GM13977 (cell line): ENCODE data around the gene OPCML.

Source experiments
- DNase-seq: peaks from one replicate; pipeline ENCODE4 v3.0.0; 2012; ENCODE audit warnings: low spot score
- in situ Hi-C: fragments of 300-500 bp; cut with MboI; formaldehyde crosslinking; loops from one replicate; pipeline ENCODE4 v1.12.0; 2022; ENCODE audit warnings: low sequenced_read_pairs, low pct_unique_long_range_greater_than_20kb, mixed read lengths, inconsistent platforms; ENCODE audit not compliant: unreplicated experiment
- TF ChIP-seq, protein P1 (sequence below): IDR thresholded peaks from 2 replicates; pipeline ENCODE4 v1.5.1; 2012; ENCODE audit warnings: mild to moderate bottlenecking, control low read depth; ENCODE audit not compliant: insufficient read depth; ENCODE audit errors: extremely low read depth, missing control alignments

The OPCML gene

DNA sequence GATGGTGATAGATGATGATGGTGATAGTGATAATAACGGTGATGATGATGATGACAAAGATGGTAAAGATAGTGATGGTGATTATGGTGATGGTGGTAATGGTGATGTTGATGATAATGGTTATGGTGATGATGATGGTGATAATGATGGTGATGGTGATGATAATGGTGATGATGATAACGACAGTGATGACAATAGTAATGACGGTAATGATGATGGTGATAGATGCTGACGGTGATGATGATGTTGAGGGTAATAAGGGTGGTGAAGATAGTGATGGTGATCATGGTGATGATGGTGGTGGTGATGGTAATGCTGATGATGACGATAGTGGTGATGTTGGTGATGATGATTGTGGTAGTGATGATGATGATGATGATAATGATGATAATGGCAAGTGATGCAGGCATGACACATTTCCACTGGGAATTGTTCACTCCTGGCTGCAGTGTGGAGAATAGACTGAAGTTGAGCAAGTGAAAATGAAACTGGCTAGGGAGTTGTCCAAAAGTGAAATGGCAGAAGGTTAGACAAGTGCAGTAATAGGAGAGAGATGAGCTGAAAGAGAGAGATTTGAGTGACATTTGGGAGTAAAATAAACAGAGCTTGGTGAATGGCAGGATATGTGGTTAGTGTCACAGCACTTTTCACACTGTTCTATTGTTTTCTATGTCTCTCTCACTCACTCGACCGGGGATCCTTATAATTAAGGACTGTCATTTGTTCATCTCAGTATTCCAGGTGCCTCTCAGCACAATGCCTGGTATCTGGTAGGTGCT, 992.5 kb downstream of the OPCML start:
- in situ Hi-C loops, result no loop called here
- no peak for DNase-seq
- TF ChIP-seq, protein P1, sequence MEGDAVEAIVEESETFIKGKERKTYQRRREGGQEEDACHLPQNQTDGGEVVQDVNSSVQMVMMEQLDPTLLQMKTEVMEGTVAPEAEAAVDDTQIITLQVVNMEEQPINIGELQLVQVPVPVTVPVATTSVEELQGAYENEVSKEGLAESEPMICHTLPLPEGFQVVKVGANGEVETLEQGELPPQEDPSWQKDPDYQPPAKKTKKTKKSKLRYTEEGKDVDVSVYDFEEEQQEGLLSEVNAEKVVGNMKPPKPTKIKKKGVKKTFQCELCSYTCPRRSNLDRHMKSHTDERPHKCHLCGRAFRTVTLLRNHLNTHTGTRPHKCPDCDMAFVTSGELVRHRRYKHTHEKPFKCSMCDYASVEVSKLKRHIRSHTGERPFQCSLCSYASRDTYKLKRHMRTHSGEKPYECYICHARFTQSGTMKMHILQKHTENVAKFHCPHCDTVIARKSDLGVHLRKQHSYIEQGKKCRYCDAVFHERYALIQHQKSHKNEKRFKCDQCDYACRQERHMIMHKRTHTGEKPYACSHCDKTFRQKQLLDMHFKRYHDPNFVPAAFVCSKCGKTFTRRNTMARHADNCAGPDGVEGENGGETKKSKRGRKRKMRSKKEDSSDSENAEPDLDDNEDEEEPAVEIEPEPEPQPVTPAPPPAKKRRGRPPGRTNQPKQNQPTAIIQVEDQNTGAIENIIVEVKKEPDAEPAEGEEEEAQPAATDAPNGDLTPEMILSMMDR, result no peak

DNA sequence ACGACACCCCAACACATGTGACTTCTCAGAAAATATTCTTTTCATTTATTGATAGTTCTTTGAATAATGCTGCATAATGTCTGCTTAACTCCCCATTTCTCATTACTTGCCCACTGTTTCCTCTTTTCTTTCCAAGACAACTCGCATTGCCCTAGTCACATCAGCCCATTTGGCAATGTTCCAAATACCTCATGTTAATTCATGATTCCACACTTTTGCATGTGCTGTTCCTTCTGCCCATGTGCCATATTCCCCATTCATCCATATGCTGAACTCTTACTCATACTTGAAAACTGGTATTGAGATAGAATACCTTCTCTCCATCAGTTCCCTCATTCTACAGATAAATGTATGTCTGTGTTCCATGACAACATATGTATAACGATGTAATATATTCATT, 993.7 kb downstream of the OPCML start:
- TF ChIP-seq, protein P1, result no peak
- in situ Hi-C loops, result no loop called here
- DNase-seq, result no peak

DNA sequence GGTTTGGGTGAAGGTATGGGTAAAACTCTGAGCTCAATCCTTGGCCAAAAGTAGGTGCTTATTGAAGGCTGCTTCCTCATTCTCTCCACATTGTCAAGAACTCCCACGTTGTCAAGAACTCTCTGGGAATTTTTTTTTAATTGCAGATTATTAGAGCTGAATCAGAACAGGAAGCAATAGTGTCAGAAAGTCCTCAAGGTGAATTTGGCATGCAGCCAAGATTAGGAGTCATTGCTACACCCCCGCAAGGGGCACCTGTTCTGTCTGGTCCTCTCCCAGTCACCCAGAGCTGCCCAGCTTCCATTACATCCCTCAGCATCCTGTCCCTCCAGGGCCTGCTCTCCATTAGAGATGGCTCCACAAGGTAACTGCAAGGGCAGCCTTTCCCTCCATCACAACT, 996.5 kb downstream of the OPCML start:
- in situ Hi-C loops, result no loop called here
- no peak for DNase-seq
- TF ChIP-seq, protein P1, result no peak

DNA sequence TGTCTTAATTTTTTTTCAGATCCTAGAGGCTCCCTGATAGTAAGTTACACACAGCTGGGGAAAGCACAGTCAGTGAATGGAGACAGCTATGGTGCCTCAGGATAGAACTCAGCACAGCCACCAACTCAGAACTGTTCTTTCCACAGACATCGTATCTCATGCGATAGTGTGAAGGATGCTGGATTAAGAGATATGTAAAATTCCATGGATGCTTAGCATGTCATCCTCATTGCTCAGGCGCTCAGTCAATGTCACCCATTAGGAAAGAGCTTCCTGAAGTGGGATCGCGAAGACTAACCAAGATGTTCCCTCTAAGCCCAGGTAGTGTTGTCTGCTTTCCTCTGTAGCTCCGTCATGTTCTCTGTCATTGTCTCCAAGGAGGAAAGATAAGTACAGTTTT, 1000.4 kb downstream of the OPCML start:
- TF ChIP-seq, protein P1, result no peak
- in situ Hi-C loops, result no loop called here
- no peak for DNase-seq

DNA sequence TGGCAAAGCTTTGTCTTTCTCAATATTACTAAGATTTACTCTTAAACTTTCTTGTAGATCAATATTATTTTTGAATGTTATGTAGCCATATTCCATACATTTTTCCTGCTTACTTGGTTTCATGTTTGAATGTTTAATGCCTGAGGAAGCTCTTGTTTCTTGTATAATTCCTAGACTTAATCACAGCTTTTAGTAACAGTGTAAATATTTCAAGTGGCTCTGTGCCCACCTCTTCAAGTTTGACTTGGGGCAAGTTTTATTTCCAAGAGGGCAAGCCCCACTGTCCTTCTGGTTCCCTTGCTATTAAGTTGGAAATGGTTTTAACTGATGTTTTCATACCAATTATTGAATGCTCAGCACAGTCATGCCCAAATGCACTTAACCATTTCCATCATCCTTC, 1004.1 kb downstream of the OPCML start:
- DNase-seq, result no peak
- TF ChIP-seq, protein P1, result no peak
- in situ Hi-C loops, result no loop called here

DNA sequence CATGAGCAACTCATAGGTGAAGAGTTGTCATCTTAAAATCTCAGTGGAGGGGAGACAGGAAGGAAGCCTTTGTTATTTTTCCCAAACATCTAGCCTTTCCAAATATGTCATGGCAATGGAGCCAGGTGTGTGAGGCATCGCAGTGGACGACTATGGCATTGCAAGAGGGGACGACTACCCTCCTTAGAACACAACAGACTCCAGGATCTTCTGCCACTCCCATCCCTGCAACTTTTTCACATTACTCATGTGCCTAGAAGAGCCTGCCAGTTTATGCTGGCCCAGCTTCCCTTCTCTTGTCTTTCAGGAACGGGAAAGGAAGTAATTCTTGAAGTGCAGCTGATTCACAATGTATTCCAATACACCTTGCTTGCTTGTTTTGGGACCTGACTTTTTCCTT, 1008.4 kb downstream of the OPCML start:
- in situ Hi-C loops, result no loop called here
- TF ChIP-seq, protein P1, result no peak
- DNase-seq, result no peak
